Mammary epithelial cell (primary cell): ENCODE measurements around the gene GPC6.

ENCODE experiments used
- EZH2 ChIP-seq: IDR thresholded peaks from 2 replicates; pipeline ENCODE4 v1.6.1; 2012; ENCODE audit warnings: low read length, inconsistent platforms, borderline replicate concordance
- TF ChIP-seq, protein P1 (sequence below), 2 donors: IDR thresholded peaks in 1 of 2; conservative IDR thresholded peaks in 1 of 2; 2 replicates each; pipeline ENCODE4 v1.5.1; 2011 to 2012; ENCODE audit warnings: inconsistent platforms in 2 of 2, low read length in 2 of 2, mild to moderate bottlenecking in 2 of 2, control low read depth in 1 of 2, low read depth in 1 of 2; ENCODE audit not compliant: insufficient read depth in 1 of 2; ENCODE audit errors: extremely low read depth in 1 of 2

DNA sequence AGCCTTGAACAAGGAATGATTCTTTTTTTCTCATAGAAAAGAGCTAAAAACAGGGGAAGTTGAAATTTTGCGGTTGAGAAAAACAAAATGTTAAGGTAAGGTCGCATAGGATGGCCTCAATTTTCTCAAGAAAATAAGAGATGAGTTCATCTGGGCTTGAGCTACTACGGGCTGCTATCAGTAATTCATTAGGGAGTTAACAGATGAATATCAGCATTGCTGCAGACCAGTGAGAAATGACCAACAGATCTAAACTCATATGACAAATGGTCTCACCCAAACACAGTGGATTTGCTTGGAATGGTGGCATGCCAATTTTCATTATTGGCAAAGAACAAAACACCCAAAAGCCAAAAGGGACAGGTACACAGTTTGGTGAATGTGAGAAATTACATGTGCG lies 56.6 kb downstream of the GPC6 start:
- TF ChIP-seq, protein P1, sequence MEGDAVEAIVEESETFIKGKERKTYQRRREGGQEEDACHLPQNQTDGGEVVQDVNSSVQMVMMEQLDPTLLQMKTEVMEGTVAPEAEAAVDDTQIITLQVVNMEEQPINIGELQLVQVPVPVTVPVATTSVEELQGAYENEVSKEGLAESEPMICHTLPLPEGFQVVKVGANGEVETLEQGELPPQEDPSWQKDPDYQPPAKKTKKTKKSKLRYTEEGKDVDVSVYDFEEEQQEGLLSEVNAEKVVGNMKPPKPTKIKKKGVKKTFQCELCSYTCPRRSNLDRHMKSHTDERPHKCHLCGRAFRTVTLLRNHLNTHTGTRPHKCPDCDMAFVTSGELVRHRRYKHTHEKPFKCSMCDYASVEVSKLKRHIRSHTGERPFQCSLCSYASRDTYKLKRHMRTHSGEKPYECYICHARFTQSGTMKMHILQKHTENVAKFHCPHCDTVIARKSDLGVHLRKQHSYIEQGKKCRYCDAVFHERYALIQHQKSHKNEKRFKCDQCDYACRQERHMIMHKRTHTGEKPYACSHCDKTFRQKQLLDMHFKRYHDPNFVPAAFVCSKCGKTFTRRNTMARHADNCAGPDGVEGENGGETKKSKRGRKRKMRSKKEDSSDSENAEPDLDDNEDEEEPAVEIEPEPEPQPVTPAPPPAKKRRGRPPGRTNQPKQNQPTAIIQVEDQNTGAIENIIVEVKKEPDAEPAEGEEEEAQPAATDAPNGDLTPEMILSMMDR (conservative IDR thresholded peaks at IDR 0.05 in 1 of 2, IDR thresholded peaks at IDR 0.05 in 1 of 2; ENCODE audit: extremely low read depth in 1 of 2, insufficient read depth in 1 of 2, low read depth in 1 of 2, low read length in 2 of 2), result no peak
- no peak for TF ChIP-seq EZH2
